Right atrium auricular region (tissue), 2 donors: ENCODE measurements around the gene SYNJ2. TPM values are rescaled to one million over a fixed set of nuclear protein-coding genes. Genes with fewer than 3 reads are reported as not detected.

Experiments
- DNase-seq: peaks from one replicate; pipeline ENCODE4 v3.0.0-alpha.2; 2019; ENCODE audit warnings: low spot score
- H3K27ac ChIP-seq, 2 donors: fragments of 200-600 bp; sonication (generic); 1 replicate in 1 of 2; 2 replicates in 1 of 2; pipeline ENCODE4 v1.5.1; 2016 to 2019
- H3K27me3 ChIP-seq, 2 donors: fragments of 200-600 bp; sonication (generic); one replicate each; pipeline versions ENCODE4 v1.5.1 to v1.6.0; 2017 to 2019
- H3K36me3 ChIP-seq: fragments of 200-600 bp; sonication (generic); one replicate; pipeline ENCODE4 v1.5.1; 2016
- H3K4me1 ChIP-seq, 2 donors: fragments of 200-600 bp; sonication (generic); one replicate each; pipeline versions ENCODE4 v1.5.1 to v1.6.0; 2017 to 2019
- H3K4me3 ChIP-seq, 2 donors: fragments of 200-600 bp; sonication (generic); 1 replicate in 1 of 2; 2 replicates in 1 of 2; pipeline ENCODE4 v1.5.1; 2017 to 2019; ENCODE audit warnings: mild to moderate bottlenecking in 1 of 2, moderate library complexity in 1 of 2
- H3K9me3 ChIP-seq, 2 donors: fragments of 200-600 bp; sonication (generic); one replicate each; pipeline ENCODE4 v1.5.1; 2019
- CTCF ChIP-seq, 2 donors: fragments of 200-600 bp; sonication (generic); IDR thresholded peaks; one replicate each; pipeline ENCODE4 v1.5.1; 2019; ENCODE audit warnings: antibody characterized with exemption in 2 of 2
- total RNA-seq, 2 donors: library from RNA; depleted of rRNA; stranded (reverse); fragments of >200 nt; gene quantifications; one replicate each; pipeline ENCODE4 v1.1.0, GENCODE V29; 2016

Gene SYNJ2
- total RNA-seq, 2 donors from 2014 or later: 10.1 to 20.0 TPM

- no peak for TF ChIP-seq CTCF (IDR thresholded peaks at IDR 0.05)
- no peaks in the 10 kb centered on the region for H3K36me3 ChIP-seq
- peaks cover 0 to 15% of the 10 kb centered on the region in 2 donors for H3K4me1 ChIP-seq
- H3K27ac ChIP-seq: peak overlapping the region; percentile 80 to 82
- no peak for DNase-seq
- no peaks in the 10 kb centered on the region for H3K27me3 ChIP-seq
- no peaks in the 10 kb centered on the region for H3K9me3 ChIP-seq
- H3K4me3 ChIP-seq: peak overlapping the region; percentile 69 to 84
Observed at GRCh38 chr6:157982102-157982562, 469 bp downstream of the SYNJ2 start.

GRCh38 chr6:157982563-157983405 is 1.1 kb downstream of the SYNJ2 start:
- no peak for DNase-seq
- Histone ChIP-seq H3K4me1 (peaks cover 0 to 15% of the 10 kb centered on the region in 2 donors), H3K27ac (peak overlapping the region; percentile 80 to 82), H3K27me3 (no peaks in the 10 kb centered on the region), H3K36me3 (no peaks in the 10 kb centered on the region), H3K4me3 (peak overlapping the region; percentile 69 to 84), H3K9me3 (no peaks in the 10 kb centered on the region)
- TF ChIP-seq CTCF (IDR thresholded peaks at IDR 0.05): peak in 1 of 2 donors; percentile 23

GRCh38 chr6:157983406-157984119 is 1.9 kb downstream of the SYNJ2 start:
- Histone ChIP-seq H3K9me3 (no peaks in the 10 kb centered on the region), H3K27ac (no peak overlapping the region), H3K4me3 (no peak overlapping the region), H3K4me1 (peaks cover 0 to 15% of the 10 kb centered on the region in 2 donors), H3K27me3 (no peaks in the 10 kb centered on the region), H3K36me3 (no peaks in the 10 kb centered on the region)
- TF ChIP-seq CTCF (IDR thresholded peaks at IDR 0.05): no peak
- DNase-seq: no peak

- H3K27ac ChIP-seq: no peak overlapping the region
Observed at GRCh38 chr6:157984128-157984527, 2.5 kb downstream of the SYNJ2 start.

GRCh38 chr6:157984686-157985225 is 3.1 kb downstream of the SYNJ2 start:
- TF ChIP-seq CTCF (IDR thresholded peaks at IDR 0.05): no peak
- no peaks in the 10 kb centered on the region for H3K36me3 ChIP-seq
- H3K4me1 ChIP-seq: peaks cover 0 to 21% of the 10 kb centered on the region in 2 donors
- DNase-seq: no peak
- H3K27me3 ChIP-seq: no peaks in the 10 kb centered on the region
- no peak overlapping the region for H3K4me3 ChIP-seq
- no peak overlapping the region for H3K27ac ChIP-seq
- no peaks in the 10 kb centered on the region for H3K9me3 ChIP-seq

More at GRCh38 chr6:157984128-157984527, 2.5 kb downstream of the SYNJ2 start:
- TF ChIP-seq CTCF (IDR thresholded peaks at IDR 0.05): no peak
- H3K4me1 ChIP-seq: peaks cover 0 to 15% of the 10 kb centered on the region in 2 donors
- H3K9me3 ChIP-seq: no peaks in the 10 kb centered on the region
- no peak for DNase-seq
- no peaks in the 10 kb centered on the region for H3K27me3 ChIP-seq
- no peaks in the 10 kb centered on the region for H3K36me3 ChIP-seq
- no peak overlapping the region for H3K4me3 ChIP-seq
